GM23248 (cell line): ENCODE measurements around the gene ASCL1.

Experiments used
- EZH2 ChIP-seq: fragments of 200-600 bp; sonication (generic); IDR thresholded peaks from 2 replicates; pipeline ENCODE4 v1.6.1; 2018; ENCODE audit warnings: antibody characterized with exemption, mild to moderate bottlenecking; ENCODE audit not compliant: insufficient read depth, poor library complexity, severe bottlenecking
- EZH2phosphoT487 ChIP-seq: fragments of 200-600 bp; sonication (generic); IDR thresholded peaks from 2 replicates; pipeline ENCODE4 v1.6.1; 2018; ENCODE audit warnings: antibody characterized with exemption, moderate library complexity, mild to moderate bottlenecking, low read depth; ENCODE audit not compliant: insufficient read depth

DNA sequence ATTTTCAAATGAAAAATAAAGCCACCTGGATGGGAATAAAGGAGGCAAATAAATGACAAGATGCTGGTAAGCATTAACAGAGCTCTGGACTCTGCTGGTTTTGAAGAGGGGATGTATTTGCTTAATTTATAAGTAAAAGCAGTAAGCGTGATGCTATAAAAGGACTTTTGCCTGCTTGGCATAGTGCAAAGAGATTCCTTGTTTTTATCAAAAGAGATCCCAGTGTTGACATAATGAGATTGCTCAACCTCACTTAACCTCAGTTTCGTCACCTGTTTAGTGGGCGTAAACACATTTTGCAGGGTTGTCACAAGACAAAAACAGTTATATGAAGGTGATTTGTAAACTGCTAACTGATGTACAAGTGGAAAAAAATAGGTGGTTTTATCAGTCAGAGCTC is 13.8 kb downstream of the ASCL1 start:
- TF ChIP-seq EZH2 (no peak), EZH2phosphoT487 (no peak)
